NCI-H146 (cell line): Measurements from ENCODE around the gene ZNF775.
"Not testable (repeated sequence)": the region's sequence is repeated elsewhere in the genome, so short reads cannot be mapped to it uniquely, and the experiment has no call there.

Experiments
- DNase-seq: peaks from one replicate; lab custom pipeline; 2025; lab: John Stamatoyannopoulos, UW

Gene ZNF775

DNA sequence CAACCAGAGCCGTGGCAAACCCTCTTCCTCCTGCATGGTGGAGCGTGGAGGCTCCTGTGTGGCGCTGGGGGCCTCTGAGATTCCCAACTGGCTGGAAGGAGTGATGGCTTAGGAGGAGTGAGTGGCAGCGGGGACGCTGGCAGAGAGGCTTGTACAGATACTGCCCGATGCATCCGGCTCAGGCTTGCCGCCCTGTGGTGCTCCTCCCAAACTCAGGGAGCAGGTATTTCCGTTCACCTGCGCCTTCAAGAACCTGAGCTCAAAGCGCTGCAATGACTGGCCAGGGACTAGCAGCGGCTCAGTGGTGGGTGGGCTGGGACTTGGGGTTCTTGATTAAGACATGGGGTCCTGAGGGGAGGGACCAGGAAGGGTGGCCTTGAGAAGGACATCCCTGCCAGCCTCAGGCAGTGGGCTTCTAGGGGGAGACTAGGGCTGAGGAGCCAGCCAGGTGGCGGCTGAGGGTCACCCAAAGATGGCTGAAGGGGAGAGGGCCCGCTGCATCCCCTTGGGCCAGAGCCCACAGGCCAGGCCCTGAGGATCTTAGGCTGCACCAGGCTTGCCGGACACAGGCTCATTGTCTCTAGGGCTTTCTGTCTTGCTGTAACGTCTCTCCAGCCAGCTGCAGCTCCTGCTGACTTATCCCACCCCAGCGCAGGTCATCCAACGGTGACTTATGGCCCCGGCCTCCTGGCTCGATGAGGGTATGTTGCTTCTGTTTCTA lies 3.2 kb downstream of the ZNF775 start:
- no peak for DNase-seq

DNA sequence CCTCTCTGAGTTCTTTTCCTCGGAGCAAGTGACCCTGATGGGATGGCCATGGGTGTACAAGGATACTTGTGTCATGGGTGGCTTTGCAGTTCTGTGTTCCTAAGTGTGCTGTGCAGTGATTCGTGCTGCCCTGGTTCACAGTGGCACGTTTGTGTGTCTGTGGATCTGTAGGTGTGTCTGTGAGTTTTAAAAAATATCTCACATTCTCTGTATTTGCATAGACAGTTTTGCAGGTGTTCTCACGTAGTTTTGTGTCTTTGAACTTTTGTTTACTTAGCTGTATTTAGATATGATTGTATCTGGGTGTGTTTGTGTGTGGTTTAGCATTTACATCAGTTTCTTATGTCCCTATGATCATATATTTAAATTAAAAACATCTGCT lies 3.7 kb downstream of the ZNF775 start:
- no peak for DNase-seq

DNA sequence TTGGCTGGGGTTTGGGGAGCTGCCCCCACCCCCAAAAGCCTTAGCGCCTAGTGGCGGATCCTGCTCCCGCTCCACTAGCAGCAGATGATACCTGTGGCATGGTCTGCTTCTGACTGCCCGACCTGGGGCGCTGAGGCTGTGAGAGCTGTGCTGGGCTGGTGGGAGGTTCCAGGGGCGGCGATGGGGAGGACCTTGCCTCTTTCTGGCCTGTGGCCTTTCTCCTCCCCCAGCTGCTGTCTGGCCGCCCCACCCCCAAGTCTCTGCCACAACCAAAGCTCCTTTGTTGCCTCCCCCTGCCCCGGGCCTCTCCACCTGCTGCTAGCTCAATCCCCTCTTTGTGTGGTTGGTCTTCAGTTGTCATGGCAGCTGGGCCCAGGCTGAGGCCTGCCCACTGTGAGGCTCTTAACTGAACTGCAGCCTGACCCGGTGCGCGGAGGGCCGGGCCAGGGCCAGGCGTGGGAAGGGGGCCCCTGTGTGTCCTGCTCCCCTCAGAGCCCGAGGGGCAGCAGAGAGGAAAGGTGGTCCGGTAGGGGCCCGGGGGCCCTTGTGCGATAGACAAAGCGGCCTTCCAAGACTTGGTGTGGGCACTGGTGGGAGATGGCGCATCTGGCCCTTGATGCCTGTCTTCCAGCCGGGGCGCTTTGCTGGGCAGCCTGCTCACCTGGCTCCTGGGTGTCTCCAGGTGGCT lies 4.7 kb downstream of the ZNF775 start:
- peak; percentile 99 for DNase-seq

DNA sequence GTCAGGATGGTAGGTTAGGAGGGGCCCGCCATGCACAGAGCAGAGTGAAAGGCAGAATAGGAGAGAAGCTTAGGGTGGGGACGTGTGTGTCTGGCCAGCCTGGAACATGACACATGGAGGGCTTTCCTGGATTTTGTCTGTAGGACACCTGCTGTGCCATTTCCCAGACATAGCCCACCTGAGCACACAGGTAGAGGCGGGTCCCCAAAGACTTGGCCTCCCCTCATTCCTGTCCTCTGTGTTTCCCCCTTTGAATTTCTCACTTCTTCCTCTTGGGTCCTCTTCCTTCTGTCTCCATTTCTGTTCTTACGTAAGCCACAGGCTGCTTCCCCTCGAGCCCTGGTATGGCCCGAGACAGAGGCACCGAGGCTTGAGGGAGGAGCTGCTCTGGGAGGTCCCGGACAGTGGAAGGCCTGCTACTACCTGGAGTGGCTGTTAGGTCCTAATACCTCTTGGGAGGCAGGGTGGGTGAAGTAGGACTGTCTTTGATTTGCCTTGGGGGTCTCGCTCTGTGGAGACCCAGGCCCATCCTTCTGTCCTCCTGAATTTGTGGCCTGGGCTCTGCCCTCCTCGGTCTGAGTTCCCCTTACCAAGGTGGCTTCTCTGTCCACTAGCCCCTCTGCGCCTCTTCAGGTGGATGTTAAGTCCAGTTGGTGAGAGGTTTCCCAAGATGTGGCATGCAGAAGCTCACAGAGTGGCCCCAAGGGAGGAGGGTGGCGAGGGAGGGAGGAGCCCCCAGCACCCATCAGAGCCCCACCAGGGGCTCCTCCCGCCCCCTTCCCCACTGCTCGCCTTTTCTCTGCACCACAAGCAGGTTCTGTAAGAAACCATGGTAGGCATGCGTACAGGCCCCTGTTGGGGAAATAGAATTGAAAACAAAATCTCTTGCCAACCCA lies 5.5 kb downstream of the ZNF775 start:
- DNase-seq = peak; percentile 40

DNA sequence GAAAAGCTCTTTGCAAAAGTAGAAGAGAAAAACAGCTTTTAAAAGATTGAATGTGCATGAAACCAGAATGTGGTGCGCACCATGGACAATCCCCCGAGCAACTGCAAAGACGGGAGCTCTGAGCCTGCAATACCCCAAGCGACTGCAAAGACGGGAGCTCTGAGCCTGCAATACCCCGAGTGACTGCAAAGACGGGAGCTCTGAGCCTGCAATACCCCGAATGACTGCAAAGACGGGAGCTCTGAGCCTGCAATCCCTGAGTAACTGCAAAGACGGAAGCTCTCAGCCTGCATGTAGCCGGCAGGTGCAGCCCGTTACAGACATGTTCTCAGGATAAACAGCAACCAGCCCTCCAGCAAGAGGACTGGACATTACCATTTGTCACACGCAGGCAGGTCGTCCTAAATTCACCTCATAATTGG lies 6.2 kb downstream of the ZNF775 start:
- DNase-seq = peak; percentile 81

DNA sequence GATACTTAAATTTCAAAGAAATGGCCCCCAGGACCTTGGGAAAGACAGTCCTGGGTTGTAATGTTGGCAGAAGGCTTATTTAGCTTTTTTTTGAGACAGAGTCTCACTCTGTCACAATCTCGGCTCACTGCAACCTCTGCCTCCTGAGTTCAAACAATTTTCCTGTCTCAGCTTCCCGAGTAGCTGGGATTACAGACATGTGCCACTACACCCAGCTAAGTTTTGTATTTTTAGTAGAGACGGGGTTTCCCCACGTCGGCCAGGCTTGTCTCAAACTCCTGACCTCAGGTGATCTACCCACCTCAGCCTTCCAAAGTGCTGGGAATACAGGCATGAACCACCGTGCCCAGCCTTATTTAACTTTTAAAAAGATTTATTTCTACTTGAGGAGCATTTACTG lies 6.8 kb downstream of the ZNF775 start:
- DNase-seq = not testable (repeated sequence)

DNA sequence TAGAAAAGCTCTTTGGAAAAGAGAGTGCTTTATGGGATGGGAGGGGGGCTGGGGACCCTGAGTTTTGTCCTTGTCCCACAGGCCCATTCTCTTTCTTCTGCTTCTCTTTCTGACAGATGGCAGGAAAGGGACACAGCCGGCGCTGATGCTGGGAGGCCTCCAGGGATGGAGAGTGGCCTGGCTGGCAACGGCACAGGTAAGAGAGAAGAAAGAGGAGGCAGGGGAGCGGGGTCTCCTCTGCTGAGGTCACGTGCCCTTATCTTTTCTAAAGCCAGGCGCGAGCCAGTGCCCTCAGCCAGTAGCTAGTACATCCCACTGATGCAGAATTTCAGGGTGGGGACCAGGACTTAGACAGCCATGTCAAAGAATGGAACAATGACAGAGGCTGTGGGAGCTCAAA lies 9.2 kb downstream of the ZNF775 start:
- DNase-seq = no peak

DNA sequence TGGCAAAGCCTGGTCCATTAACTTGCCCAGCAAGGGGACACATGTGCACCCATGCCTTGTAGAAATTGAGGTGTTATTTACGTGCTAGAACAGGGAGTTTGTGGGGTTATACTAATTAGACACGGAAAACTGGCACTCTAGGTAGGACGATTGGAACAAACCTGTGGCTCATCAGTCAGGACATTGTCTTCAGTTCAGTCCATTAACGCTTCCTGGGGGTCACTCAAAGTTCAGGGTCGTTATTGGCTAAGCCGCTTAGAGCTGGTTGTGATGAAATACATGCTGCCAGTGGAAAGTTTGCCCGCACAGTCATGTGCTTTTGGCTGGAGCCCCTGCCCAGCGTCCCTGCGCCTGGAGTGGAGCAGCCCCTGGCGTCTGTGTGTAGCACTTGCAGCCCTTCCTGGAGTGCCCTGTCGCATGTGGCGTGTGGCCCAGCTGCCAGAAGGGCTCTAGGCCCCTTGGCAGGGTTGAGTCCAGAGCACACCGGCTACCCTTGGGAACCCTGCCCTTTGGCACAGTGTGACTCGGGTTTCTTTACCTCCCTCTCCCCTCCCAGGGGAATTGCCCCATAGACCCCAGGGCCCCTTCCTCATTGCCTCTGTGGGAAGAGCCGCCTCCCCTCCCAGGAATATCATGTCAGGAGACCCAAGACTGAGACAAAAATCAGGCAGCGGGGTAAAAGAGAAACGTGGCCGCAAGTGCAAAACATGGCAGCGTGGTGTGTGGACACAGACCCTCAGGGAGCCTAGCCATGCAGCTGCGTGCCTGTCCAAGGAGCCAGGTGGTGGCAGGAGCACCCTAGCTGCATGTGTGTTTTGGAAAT lies 9.8 kb downstream of the ZNF775 start:
- DNase-seq = no peak

DNA sequence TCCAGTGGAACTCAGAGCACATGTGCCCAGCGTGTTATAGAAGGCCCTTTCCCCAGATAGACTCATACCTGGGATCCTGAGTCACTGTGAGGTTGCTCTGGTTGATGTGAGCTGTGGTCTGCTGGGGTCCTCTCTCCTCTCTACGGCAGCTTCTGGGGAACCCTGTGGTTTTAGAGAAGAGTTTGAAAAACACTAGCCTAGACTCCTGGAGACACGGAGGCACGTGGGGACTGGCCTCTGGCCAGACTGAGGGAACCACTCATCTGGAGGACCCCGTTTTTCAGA lies 10.3 kb downstream of the ZNF775 start:
- no peak for DNase-seq

DNA sequence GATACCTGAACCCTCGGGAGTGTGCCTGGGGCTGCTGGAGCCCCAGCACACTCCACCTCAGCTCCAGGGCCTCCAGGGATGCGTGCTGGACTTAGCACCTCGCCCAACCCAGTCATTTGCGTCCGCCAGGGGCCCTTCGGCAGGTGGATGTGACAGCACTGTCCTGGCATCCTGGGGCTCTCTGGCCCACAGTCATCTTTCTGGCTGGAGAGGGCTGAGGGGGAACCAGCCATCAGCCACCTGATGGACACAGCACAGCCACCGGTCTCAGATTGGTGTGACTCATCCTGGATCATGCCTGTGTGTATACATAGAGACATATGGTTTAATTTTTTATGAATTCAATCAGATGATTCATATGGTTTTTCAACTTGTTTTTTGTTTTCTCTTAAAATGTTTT lies 11.1 kb downstream of the ZNF775 start:
- no peak for DNase-seq

DNA sequence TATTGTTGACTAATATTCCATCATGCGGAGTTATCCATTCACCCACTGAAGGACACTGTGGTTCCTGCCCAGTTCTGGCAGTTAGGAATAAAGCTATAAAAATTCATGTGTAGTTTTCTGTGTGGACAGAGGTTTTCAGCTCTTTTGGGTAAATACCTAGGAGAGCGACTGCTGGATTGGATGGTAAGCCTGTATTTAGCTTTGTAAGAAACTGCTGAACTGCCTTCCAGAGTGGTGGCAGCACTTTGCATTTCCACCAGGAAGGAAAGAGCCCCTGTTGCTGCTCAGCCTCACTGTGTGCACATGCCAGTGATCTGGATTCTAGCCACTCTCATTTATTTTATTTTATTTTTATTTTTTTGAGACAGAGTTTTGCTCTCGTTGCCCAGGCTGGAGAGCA lies 14.2 kb downstream of the ZNF775 start:
- DNase-seq = no peak

DNA sequence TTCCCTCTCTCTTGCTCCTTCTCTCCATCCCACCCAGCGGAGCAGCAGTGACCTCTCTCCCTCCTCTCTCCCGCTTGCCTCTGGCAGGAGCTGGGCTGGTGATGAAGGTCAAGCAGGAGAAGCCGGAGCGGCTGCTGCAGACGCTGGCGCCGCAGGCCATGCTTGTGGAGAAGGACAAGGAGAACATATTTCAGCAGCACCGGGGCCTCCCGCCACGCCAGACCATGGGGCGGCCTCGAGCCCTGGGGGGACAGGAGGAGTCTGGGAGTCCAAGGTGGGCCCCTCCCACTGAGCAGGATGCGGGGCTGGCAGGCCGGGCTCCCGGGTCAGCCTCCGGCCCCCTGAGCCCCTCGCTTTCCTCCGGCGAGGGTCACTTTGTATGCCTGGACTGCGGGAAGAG lies 17.3 kb downstream of the ZNF775 start:
- no peak for DNase-seq

DNA sequence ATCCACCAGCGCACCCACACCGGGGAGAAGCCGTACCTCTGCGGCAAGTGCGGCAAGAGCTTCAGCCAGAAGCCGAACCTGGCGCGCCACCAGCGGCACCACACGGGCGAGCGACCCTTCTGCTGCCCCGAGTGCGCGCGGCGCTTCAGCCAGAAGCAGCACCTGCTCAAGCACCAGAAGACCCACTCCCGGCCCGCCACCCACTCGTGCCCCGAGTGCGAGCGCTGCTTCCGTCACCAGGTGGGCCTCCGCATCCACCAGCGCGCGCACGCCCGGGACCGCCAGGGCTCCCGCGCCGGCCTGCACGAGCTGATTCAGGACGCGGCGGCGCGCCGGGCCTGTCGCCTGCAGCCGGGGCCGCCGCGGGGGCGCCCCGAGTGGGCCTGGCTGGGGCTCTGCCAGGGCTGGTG lies 17.7 kb downstream of the ZNF775 start:
- DNase-seq = no peak

DNA sequence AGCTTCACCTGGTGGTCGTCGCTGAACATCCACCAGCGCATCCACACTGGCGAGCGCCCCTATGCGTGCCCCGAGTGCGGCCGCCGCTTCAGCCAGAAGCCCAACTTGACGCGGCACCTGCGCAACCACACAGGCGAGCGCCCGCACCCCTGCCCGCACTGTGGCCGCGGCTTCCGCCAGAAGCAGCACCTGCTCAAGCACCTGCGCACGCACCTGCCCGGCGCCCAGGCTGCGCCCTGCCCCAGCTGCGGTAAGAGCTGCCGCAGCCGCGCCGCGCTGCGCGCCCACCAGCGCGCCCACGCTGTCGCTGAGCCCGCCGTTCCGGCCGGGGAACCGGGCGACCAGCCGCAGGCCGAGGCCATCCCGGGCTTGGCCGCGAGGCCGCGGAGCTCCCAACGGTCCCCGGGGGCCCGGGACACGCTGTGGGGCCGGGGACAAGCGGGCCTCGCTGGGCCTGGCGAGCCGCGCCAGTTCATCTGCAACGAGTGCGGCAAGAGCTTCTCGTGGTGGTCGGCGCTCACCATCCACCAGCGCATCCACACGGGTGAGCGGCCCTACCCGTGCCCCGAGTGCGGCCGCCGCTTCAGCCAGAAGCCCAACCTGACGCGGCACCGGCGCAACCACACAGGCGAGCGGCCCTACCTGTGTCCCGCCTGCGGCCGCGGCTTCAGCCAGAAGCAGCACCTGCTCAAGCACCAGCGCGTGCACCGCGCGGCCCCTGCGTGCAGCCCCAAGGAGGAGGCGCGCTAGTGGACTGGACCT lies 18.4 kb downstream of the ZNF775 start:
- no peak for DNase-seq

DNA sequence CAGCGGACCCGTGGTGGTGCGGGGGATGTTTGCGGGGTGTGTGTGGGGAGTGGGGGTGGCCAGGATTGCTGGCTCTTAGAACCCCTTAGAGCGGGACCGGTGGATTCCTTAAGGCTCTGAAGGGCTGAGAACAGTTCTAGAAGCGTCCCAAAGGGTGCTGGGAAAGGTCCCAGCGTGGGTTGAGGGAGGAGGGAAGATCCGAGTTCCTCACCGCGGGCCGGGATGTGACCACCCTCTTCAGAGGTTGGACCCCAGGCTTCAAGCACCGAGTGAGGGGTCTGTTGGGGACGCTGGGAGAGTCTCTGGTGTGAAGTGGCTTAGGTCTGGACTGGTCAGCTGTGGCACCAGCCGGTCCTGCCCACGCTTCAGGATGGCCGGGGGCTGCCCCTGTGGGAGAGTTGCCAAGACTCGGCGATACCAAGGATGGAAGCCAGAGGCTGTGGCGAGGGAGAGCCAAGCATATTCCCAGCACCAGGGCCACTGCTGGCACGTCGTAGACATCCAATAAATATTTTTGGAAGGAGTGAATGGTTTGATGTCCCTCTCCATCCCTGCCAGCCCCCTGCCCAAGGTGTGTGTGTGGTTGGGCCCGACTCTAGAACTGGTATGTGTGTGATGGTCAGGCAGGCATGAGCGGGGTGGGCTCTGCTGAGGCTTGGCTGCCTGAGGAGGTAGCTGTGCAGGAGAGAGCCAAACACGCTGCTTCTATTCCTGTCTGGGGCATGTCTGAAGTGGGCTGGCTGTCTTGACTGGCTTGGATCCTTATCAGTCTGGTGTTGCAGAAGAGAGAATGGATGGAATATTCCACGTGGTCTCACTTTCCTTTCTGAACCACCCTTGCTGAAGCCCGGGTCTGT lies 19.2 kb downstream of the ZNF775 start:
- no peak for DNase-seq

DNA sequence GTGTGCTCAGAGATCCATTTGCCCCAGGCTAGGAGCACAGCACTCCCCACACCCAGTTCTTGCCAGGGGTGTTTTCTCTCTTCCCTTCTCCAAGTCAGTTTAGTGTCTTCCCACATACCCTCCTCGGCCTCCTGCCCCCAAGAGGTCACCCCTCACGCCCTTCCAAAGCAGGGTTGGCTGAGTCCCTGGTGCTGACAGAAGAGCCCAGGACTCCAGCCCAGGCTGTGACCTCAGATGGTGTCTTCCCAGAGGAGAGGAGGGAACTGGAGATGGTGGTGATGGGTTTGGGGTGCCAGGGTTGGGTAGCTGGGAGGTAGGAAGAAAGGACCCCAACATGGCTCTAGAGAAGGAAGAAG lies 19.8 kb downstream of the ZNF775 start:
- no peak for DNase-seq

DNA sequence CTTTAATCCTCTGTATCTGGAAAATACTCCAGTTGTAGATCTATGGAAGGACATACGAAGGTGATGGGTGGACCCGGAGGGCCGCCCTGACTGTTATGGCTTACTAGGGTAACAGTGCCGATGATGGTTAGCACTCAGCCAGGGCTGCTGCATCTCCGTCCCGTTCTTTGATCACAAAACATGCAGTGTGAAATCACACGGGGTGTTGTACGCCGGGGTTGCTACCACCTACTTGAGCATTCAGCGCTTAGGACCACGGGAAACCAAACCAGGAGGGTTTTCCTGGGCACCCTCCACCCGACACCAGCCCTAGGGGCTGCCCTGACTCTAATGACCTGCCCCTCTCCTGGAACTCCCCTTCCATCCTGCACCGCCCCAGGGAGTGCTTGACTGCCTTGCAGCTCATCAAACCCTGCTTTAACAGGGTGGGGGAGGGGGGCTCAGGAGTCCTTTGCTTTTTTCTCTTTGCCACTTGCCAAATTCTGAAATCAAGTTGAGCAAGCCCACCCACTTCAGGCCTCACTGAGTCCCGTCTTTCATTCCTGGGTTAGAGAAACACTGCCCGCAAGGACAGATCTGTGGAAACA lies 20.4 kb downstream of the ZNF775 start:
- DNase-seq = no peak

DNA sequence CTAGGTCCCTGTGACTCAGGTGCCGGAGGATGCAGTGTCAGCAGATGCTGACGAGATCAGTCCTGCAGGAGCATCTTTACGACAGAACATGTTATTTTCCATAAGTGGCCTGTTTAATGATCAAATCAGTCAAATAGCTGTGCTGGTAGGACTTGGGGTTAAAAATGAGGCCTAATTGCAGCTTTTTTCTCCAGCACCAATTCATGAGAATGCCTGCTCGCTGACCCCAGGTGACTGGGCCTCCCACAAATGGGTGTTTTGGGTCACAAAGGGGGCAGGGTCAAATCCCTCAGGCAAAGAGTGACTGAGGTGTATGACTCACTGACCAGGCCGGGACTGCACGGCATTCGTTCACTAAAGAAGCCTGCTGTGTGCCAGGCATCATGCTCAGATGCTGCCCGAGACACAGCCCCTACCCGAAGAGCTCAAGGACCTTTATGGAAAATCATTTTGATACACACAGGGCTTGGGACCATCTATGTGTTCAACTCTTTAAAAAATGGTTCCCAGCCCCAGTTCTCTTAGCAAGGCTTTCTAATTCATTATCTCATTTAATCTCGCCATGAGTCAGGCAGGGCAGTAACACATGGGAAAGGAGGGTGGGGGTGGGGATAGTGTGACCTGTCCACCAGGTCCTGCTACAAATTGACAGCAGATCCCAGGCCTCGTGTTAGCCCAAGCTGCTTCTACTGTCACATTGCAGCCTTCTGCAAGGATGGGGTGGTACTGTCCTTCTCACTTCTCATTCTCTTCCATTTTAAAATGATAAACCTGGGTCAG lies 21.1 kb downstream of the ZNF775 start:
- DNase-seq = no peak

DNA sequence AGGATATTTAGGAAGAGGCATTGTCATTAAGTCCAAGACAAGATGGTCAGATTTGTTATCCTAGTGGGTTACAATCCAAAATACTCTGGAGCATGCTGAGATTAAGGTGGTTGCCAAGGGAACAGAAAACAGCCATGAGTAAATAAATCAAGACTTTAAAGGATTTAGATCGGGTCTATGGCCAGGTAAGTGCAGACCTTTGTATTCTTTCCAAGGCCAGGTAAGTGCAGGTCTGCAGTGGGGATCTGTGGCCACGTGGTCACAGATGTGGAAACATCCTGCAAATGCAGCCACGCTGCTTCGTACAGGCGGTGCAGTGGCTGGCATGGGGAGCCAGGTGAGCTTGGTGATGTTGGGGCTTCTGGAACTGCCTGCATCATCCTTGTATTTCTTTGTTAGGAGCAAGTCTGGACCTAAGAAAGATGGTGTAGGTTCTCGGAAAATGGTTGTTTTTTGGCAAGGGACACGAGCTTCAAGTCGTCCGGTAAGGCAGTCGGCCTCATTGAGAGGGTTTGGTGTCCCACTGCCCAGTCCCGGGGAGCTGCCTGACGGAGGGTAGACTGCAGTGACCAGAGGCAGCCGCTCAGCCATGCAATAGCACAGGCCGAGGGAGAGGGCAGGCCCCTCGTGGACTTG lies 21.8 kb downstream of the ZNF775 start:
- DNase-seq = no peak
